T-helper 17 cell (primary cell): ENCODE measurements around the gene CACNA2D4. TPM values are rescaled to one million over a fixed set of nuclear protein-coding genes. Genes with fewer than 3 reads are reported as not detected.

Source experiments
- ATAC-seq: fragments of 150-1000 bp; cut with Tn5 transposase; 2 replicates; pipeline ENCODE4 v1.10.0; 2021; ENCODE audit warnings: mild to moderate bottlenecking, moderate library complexity
- DNase-seq, 3 donors: peaks; one replicate each; pipeline versions ENCODE4 v3.0.0 to v3.0.0-alpha.2; 2020 to 2021
- H3K9me3 ChIP-seq: one replicate; pipeline ENCODE4 v1.7.0; 2013; ENCODE audit warnings: low read length, mild to moderate bottlenecking; ENCODE audit not compliant: control insufficient read depth, poor library complexity, severe bottlenecking
- H3K27ac Mint-ChIP-seq: one replicate; pipeline ENCODE4 v1.8.0; 2022; ENCODE audit warnings: mild to moderate bottlenecking, moderate library complexity, mixed read lengths
- H3K27me3 Mint-ChIP-seq: one replicate; pipeline ENCODE4 v1.8.0; 2022; ENCODE audit warnings: mixed read lengths
- H3K36me3 Mint-ChIP-seq: one replicate; pipeline ENCODE4 v1.8.0; 2022; ENCODE audit warnings: low read depth, mixed read lengths
- H3K4me1 Mint-ChIP-seq: one replicate; pipeline ENCODE4 v1.8.0; 2022; ENCODE audit warnings: mild to moderate bottlenecking, mixed read lengths
- H3K4me3 Mint-ChIP-seq: one replicate; pipeline ENCODE4 v1.8.0; 2022; ENCODE audit warnings: mild to moderate bottlenecking, moderate library complexity, mixed read lengths
- total RNA-seq, 4 donors: library from RNA in 2 of 4; stranded (reverse) in 2 of 4; gene quantifications; one replicate each; pipeline ENCODE4 v1.2.3 and lab custom pipeline; 2022 to 2026

CACNA2D4 gene
- total RNA-seq, 2 donors from 2014 or later = 18.1 to 25.2 TPM

GRCh38 chr12:1761857-1762256 is 156.6 kb downstream of the CACNA2D4 start:
- peaks cover 2% of the 10 kb centered on the region for H3K36me3 Mint-ChIP-seq
- ATAC-seq (no peak), DNase-seq (no peak)
- H3K4me1 Mint-ChIP-seq = peaks cover 15% of the 10 kb centered on the region
- no peaks in the 10 kb centered on the region for H3K27me3 Mint-ChIP-seq
- H3K27ac Mint-ChIP-seq = no peak overlapping the region
- no peaks in the 10 kb centered on the region for H3K9me3 ChIP-seq
- H3K4me3 Mint-ChIP-seq = no peak overlapping the region

- no peak overlapping the region for H3K4me3 Mint-ChIP-seq
- H3K9me3 ChIP-seq = no peaks in the 10 kb centered on the region
- H3K27me3 Mint-ChIP-seq = no peaks in the 10 kb centered on the region
- no peak overlapping the region for H3K27ac Mint-ChIP-seq
- peaks cover 15% of the 10 kb centered on the region for H3K4me1 Mint-ChIP-seq
- DNase-seq (no peak), ATAC-seq (no peak)
- peaks cover 6% of the 10 kb centered on the region for H3K36me3 Mint-ChIP-seq
These were observed 157.7 kb downstream of the CACNA2D4 start for GRCh38 chr12:1760566-1761382.

GRCh38 chr12:1758887-1759286 is 159.6 kb downstream of the CACNA2D4 start:
- peaks cover 11% of the 10 kb centered on the region for H3K4me1 Mint-ChIP-seq
- no peaks in the 10 kb centered on the region for H3K27me3 Mint-ChIP-seq
- H3K9me3 ChIP-seq = no peaks in the 10 kb centered on the region
- no peak overlapping the region for H3K27ac Mint-ChIP-seq
- H3K36me3 Mint-ChIP-seq = peaks cover 7% of the 10 kb centered on the region
- DNase-seq (no peak), ATAC-seq (no peak)
- no peak overlapping the region for H3K4me3 Mint-ChIP-seq

- DNase-seq = no peak
- H3K9me3 ChIP-seq = no peaks in the 10 kb centered on the region
- Mint-ChIP-seq H3K27ac (no peak overlapping the region), H3K4me3 (no peak overlapping the region), H3K4me1 (peaks cover 11% of the 10 kb centered on the region), H3K36me3 (peaks cover 7% of the 10 kb centered on the region), H3K27me3 (no peaks in the 10 kb centered on the region)
- ATAC-seq = no peak
These were observed 160.1 kb downstream of the CACNA2D4 start for GRCh38 chr12:1758376-1758775.

GRCh38 chr12:1750300-1750699 is 168.2 kb downstream of the CACNA2D4 start:
- peaks cover 7% of the 10 kb centered on the region for H3K4me1 Mint-ChIP-seq
- H3K36me3 Mint-ChIP-seq = peaks cover 2% of the 10 kb centered on the region
- DNase-seq (no peak), ATAC-seq (no peak)
- no peaks in the 10 kb centered on the region for H3K9me3 ChIP-seq
- H3K27ac Mint-ChIP-seq = no peak overlapping the region
- no peak overlapping the region for H3K4me3 Mint-ChIP-seq
- no peaks in the 10 kb centered on the region for H3K27me3 Mint-ChIP-seq

- ATAC-seq = no peak
- no peak for DNase-seq
- H3K36me3 Mint-ChIP-seq = no peaks in the 10 kb centered on the region
- H3K9me3 ChIP-seq = no peaks in the 10 kb centered on the region
- peaks cover 5% of the 10 kb centered on the region for H3K4me1 Mint-ChIP-seq
- no peak overlapping the region for H3K4me3 Mint-ChIP-seq
- no peaks in the 10 kb centered on the region for H3K27me3 Mint-ChIP-seq
- no peak overlapping the region for H3K27ac Mint-ChIP-seq
These were observed 169.4 kb downstream of the CACNA2D4 start for GRCh38 chr12:1749019-1749418.

- Mint-ChIP-seq H3K36me3 (no peaks in the 10 kb centered on the region), H3K27me3 (no peaks in the 10 kb centered on the region)
These were observed 170.8 kb downstream of the CACNA2D4 start for GRCh38 chr12:1747609-1748008.

GRCh38 chr12:1744932-1745331 is 173.5 kb downstream of the CACNA2D4 start:
- Mint-ChIP-seq H3K27ac (no peak overlapping the region), H3K27me3 (no peaks in the 10 kb centered on the region), H3K36me3 (peaks cover 4% of the 10 kb centered on the region), H3K4me1 (peaks cover 13% of the 10 kb centered on the region), H3K4me3 (no peak overlapping the region)
- ATAC-seq = no peak
- no peak for DNase-seq
- H3K9me3 ChIP-seq = no peaks in the 10 kb centered on the region

More at GRCh38 chr12:1747609-1748008, 170.8 kb downstream of the CACNA2D4 start:
- no peaks in the 10 kb centered on the region for H3K9me3 ChIP-seq
- no peak overlapping the region for H3K4me3 Mint-ChIP-seq
- no peak for ATAC-seq
- H3K27ac Mint-ChIP-seq = no peak overlapping the region
- DNase-seq = no peak
- H3K4me1 Mint-ChIP-seq = no peaks in the 10 kb centered on the region

Other genes with a start within 250 kb of the CACNA2D4 start
- gene ADIPOR2, start 227.6 kb downstream of the CACNA2D4 start, total RNA-seq = 10 to 100 TPM; 17.1 to 23.5 TPM
- not detected for gene LRTM2, start 98.1 kb downstream of the CACNA2D4 start, total RNA-seq
- 10 to 100 TPM in 1 of 2 donors, 1 to 10 TPM in 1; 9.7 to 10.5 TPM for gene DCP1B, start 85.8 kb upstream of the CACNA2D4 start, total RNA-seq
- under 1 TPM; 0.02 to 0.18 TPM for gene CACNA1C, start 134.3 kb upstream of the CACNA2D4 start, total RNA-seq